H9 (cell line): Measurements from ENCODE around the gene TGFBR3L. TPM values are rescaled to one million over a fixed set of nuclear protein-coding genes. Genes with fewer than 3 reads are reported as not detected.

Experiments
- DNase-seq: peaks from one replicate; pipeline ENCODE4 v3.0.0-alpha.2; 2017
- H2AFZ ChIP-seq: one replicate; pipeline ENCODE4 v1.6.1; 2013; ENCODE audit warnings: mild to moderate bottlenecking, low read length, control low read depth, moderate library complexity
- H2AK5ac ChIP-seq: 2 replicates; pipeline ENCODE4 v1.6.1; 2013; ENCODE audit warnings: low read length, control low read depth, mixed read lengths; ENCODE audit not compliant: insufficient read length
- H2BK120ac ChIP-seq: one replicate; pipeline ENCODE4 v1.6.1; 2013; ENCODE audit warnings: low read depth, mild to moderate bottlenecking, low read length, control low read depth, inconsistent platforms; ENCODE audit not compliant: poor library complexity, severe bottlenecking
- H2BK12ac ChIP-seq: 2 replicates; pipeline ENCODE4 v1.6.1; 2013; ENCODE audit warnings: low read length, control low read depth, mixed read lengths, low read depth; ENCODE audit not compliant: insufficient read length
- H2BK15ac ChIP-seq: 2 replicates; pipeline ENCODE4 v1.6.1; 2013; ENCODE audit warnings: low read depth, low read length, control low read depth
- H2BK20ac ChIP-seq: one replicate; pipeline ENCODE4 v1.6.1; 2013; ENCODE audit warnings: low read depth, mild to moderate bottlenecking, low read length, control low read depth, inconsistent platforms; ENCODE audit not compliant: poor library complexity, severe bottlenecking
- H2BK5ac ChIP-seq: 2 replicates; pipeline ENCODE4 v1.6.1; 2013; ENCODE audit warnings: low read length, control low read depth, mixed read lengths; ENCODE audit not compliant: insufficient read length
- H3K14ac ChIP-seq: 2 replicates; pipeline ENCODE4 v1.6.1; 2013; ENCODE audit warnings: low read length, control low read depth; ENCODE audit not compliant: insufficient read depth
- H3K18ac ChIP-seq: 2 replicates; pipeline ENCODE4 v1.6.1; 2013; ENCODE audit warnings: low read depth, mild to moderate bottlenecking, mixed read lengths, low read length, control low read depth; ENCODE audit not compliant: insufficient read length
- H3K23ac ChIP-seq: 2 replicates; pipeline ENCODE4 v1.6.1; 2013; ENCODE audit warnings: low read length, control low read depth, mixed read lengths, low read depth; ENCODE audit not compliant: insufficient read length
- H3K23me2 ChIP-seq: 2 replicates; pipeline ENCODE4 v1.6.1; 2013; ENCODE audit warnings: low read depth, mild to moderate bottlenecking, mixed read lengths, low read length, control low read depth; ENCODE audit not compliant: insufficient read length, poor library complexity, severe bottlenecking
- H3K27ac ChIP-seq: 2 replicates; pipeline ENCODE4 v1.5.1; 2013; ENCODE audit warnings: low read length, control low read depth, mixed read lengths, low read depth; ENCODE audit not compliant: insufficient read length
- H3K27me3 ChIP-seq: 2 replicates; pipeline ENCODE4 v1.6.1; 2013; ENCODE audit warnings: low read length, control low read depth, inconsistent platforms; ENCODE audit not compliant: insufficient read depth
- H3K4ac ChIP-seq: 2 replicates; pipeline ENCODE4 v1.6.1; 2013; ENCODE audit warnings: low read depth, mild to moderate bottlenecking, control low read depth, inconsistent platforms, low read length, moderate library complexity
- H3K4me1 ChIP-seq: 2 replicates; pipeline ENCODE4 v1.6.1; 2013; ENCODE audit warnings: low read length, control low read depth, inconsistent platforms; ENCODE audit not compliant: insufficient read depth
- H3K4me2 ChIP-seq: 2 replicates; pipeline ENCODE4 v1.6.1; 2013; ENCODE audit warnings: low read length, control low read depth, mixed read lengths; ENCODE audit not compliant: insufficient read length, insufficient read depth
- H3K56ac ChIP-seq: 2 replicates; pipeline ENCODE4 v1.6.1; 2013; ENCODE audit warnings: low read depth, mild to moderate bottlenecking, mixed read lengths, low read length, control low read depth; ENCODE audit not compliant: insufficient read length
- H3K79me1 ChIP-seq: 2 replicates; pipeline ENCODE4 v1.6.1; 2013; ENCODE audit warnings: low read depth, mild to moderate bottlenecking, moderate library complexity, low read length, control low read depth, inconsistent platforms; ENCODE audit not compliant: insufficient read depth, poor library complexity, severe bottlenecking
- H3K79me2 ChIP-seq: 2 replicates; pipeline ENCODE4 v1.6.1; 2013; ENCODE audit warnings: low read length, control low read depth, inconsistent platforms; ENCODE audit not compliant: insufficient read depth
- H3K9ac ChIP-seq: 2 replicates; pipeline ENCODE4 v1.6.1; 2013; ENCODE audit warnings: low read length, control low read depth, mixed read lengths; ENCODE audit not compliant: insufficient read length; ENCODE audit errors: extremely low read depth
- H3K9me3 ChIP-seq: one replicate; pipeline ENCODE4 v1.6.1; 2013; ENCODE audit warnings: low read depth, low read length, inconsistent platforms; ENCODE audit not compliant: control insufficient read depth
- H3T11ph ChIP-seq: one replicate; pipeline ENCODE4 v1.6.1; 2013; ENCODE audit warnings: mild to moderate bottlenecking, low read length, control low read depth, inconsistent platforms
- H4K20me1 ChIP-seq: one replicate; pipeline ENCODE4 v1.6.1; 2013; ENCODE audit not compliant: control insufficient read depth, insufficient read length, insufficient read depth
- H4K5ac ChIP-seq: 2 replicates; pipeline ENCODE4 v1.6.1; 2013; ENCODE audit warnings: low read depth, mild to moderate bottlenecking, mixed read lengths, low read length, control low read depth; ENCODE audit not compliant: insufficient read length
- H4K8ac ChIP-seq: replicated peaks from 2 replicates; pipeline ENCODE4 v1.6.1; 2013; ENCODE audit warnings: low read length, control low read depth, mixed read lengths, low read depth; ENCODE audit not compliant: insufficient read length
- H4K91ac ChIP-seq: 2 replicates; pipeline ENCODE4 v1.6.1; 2013; ENCODE audit warnings: low read depth, mild to moderate bottlenecking, moderate library complexity, mixed read lengths, low read length, control low read depth; ENCODE audit not compliant: insufficient read length
- H3K27ac Mint-ChIP-seq, 3 experiments: 2 replicates in 2 of 3; 3 replicates in 1 of 3; pipeline ENCODE4 v1.8.0; 2020 to 2021; ENCODE audit warnings: mixed read lengths in 3 of 3, mild to moderate bottlenecking in 1 of 3, moderate library complexity in 1 of 3
- H3K27me3 Mint-ChIP-seq: 2 replicates; pipeline ENCODE4 v1.8.0; 2021; ENCODE audit warnings: low read depth, mild to moderate bottlenecking, moderate library complexity, mixed read lengths
- H3K36me3 Mint-ChIP-seq, 3 experiments: 2 replicates in 2 of 3; 3 replicates in 1 of 3; pipeline ENCODE4 v1.8.0; 2020 to 2021; ENCODE audit warnings: low read depth in 3 of 3, mixed read lengths in 3 of 3; ENCODE audit not compliant: insufficient read depth in 1 of 3
- H3K4me1 Mint-ChIP-seq, 2 experiments: 2 replicates each; pipeline ENCODE4 v1.8.0; 2020; ENCODE audit warnings: mixed read lengths in 2 of 2
- H3K4me3 Mint-ChIP-seq, 2 experiments: 2 replicates in 1 of 2; 3 replicates in 1 of 2; pipeline ENCODE4 v1.8.0; 2020 to 2021; ENCODE audit warnings: mild to moderate bottlenecking in 2 of 2, mixed read lengths in 2 of 2, moderate library complexity in 1 of 2
- H3K9me3 Mint-ChIP-seq, 2 experiments: 2 replicates in 1 of 2; 3 replicates in 1 of 2; pipeline ENCODE4 v1.8.0; 2020; ENCODE audit warnings: mild to moderate bottlenecking in 2 of 2, mixed read lengths in 2 of 2, moderate library complexity in 1 of 2
- WGBS: extraction: QIAGEN DNeasy Blood & Tissue Kit; methylation state at CpG from one replicate; pipeline ENCODE4 v1.1.7; 2013; ENCODE audit warnings: missing lambda C conversion rate, low lambda C conversion rate, mixed read lengths; ENCODE audit not compliant: insufficient read length; ENCODE audit errors: extremely low coverage; 5-methylcytosine and 5-hydroxymethylcytosine counted together
- total RNA-seq: library from RNA; stranded (reverse); gene quantifications from 2 replicates; pipeline ENCODE4 v1.2.1, GENCODE V29; 2021
- TF ChIP-seq, protein P1 (sequence below): fragments of 200-600 bp; sonication (generic); conservative IDR thresholded peaks from 3 replicates; pipeline ENCODE4 v1.8.0; 2021; ENCODE audit warnings: antibody characterized with exemption, mild to moderate bottlenecking

The TGFBR3L gene
- total RNA-seq, 1 experiment from 2014 or later = 5.5 TPM

DNA sequence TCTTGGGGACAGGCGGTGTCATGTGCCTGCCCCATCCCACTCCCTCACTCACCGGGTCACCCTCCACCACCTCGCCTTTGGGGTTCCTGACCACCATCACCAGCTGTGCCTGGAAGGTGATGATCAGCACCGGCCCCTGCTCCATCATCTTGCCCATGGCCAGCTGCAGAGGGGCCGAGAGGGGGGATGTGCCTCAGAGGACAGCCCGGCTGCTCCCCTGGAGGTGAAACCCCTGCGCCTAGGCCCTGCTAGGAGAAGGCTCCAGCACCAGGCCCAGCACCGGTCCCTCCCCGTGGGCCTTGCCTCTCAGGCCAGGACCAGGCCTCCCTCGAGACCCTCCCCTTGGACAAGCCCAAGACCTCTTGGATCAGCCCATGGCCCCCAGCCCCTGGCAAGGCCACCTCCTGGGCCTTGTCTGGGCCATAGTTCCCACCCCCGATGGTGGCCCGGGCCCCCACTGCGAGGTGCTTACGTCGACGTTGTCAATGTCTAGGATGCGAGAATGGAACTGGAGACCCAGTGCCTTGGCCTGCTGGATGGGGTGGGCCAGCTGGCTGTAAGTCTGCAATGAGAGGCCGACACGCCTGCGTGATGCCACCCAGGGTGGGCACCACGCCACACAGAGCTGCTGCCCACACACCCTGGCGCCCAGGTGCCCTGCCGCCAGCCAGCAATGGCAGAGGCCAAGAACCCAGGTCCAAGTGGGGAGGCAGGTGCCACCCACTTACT, 13.1 kb downstream of the TGFBR3L start:
- Histone ChIP-seq H3K4me1 (0 out of 2 replicates have a peak, but pooled peaks cover 4% of the 10 kb centered on the region), H4K20me1 (no peaks in the 10 kb centered on the region), H4K91ac (no peak overlapping the region), H2BK12ac (no peak overlapping the region), H3K9ac (no peak overlapping the region), H4K5ac (no peak overlapping the region), H3K79me2 (no peaks in the 10 kb centered on the region), H2BK15ac (no peak overlapping the region), H2AFZ (no peak overlapping the region), H3K56ac (no peak overlapping the region), H3T11ph (no peak overlapping the region), H3K27ac (no peak overlapping the region), H2BK20ac (no peak overlapping the region), H3K9me3 (no peaks in the 10 kb centered on the region), H3K14ac (no peak overlapping the region), H2BK5ac (no peak overlapping the region), H3K23ac (no peak overlapping the region), H3K4me2 (no peak overlapping the region), H4K8ac (no peak overlapping the region), H2AK5ac (no peak overlapping the region), H3K4ac (no peak overlapping the region), H3K18ac (no peak overlapping the region), H2BK120ac (no peak overlapping the region), H3K27me3 (no peaks in the 10 kb centered on the region), H3K23me2 (no peaks in the 10 kb centered on the region), H3K79me1 (no peaks in the 10 kb centered on the region)
- Mint-ChIP-seq H3K9me3 (no peaks in the 10 kb centered on the region), H3K36me3 (peaks cover 2 to 51% (median 26%) of the 10 kb centered on the region in 3 experiments; a peak in 6 of 7 replicates), H3K27me3 (no peaks in the 10 kb centered on the region), H3K27ac (peak overlapping the region in 1 of 3 experiments; percentile 6; a peak in 1 of 7 replicates), H3K4me1 (peaks cover 6 to 11% of the 10 kb centered on the region in 2 experiments), H3K4me3 (peak overlapping the region in 1 of 2 experiments; percentile 50; a peak in 2 of 5 replicates)
- TF ChIP-seq, protein P1, sequence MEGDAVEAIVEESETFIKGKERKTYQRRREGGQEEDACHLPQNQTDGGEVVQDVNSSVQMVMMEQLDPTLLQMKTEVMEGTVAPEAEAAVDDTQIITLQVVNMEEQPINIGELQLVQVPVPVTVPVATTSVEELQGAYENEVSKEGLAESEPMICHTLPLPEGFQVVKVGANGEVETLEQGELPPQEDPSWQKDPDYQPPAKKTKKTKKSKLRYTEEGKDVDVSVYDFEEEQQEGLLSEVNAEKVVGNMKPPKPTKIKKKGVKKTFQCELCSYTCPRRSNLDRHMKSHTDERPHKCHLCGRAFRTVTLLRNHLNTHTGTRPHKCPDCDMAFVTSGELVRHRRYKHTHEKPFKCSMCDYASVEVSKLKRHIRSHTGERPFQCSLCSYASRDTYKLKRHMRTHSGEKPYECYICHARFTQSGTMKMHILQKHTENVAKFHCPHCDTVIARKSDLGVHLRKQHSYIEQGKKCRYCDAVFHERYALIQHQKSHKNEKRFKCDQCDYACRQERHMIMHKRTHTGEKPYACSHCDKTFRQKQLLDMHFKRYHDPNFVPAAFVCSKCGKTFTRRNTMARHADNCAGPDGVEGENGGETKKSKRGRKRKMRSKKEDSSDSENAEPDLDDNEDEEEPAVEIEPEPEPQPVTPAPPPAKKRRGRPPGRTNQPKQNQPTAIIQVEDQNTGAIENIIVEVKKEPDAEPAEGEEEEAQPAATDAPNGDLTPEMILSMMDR = no peak
- DNase-seq = no peak
- WGBS = no CpG with 5 or more reads among the region's 23 CpGs
